Measurements from ENCODE around the gene ADGRA3.

GRCh38 chr4:22539251-22539650 lies 23.4 kb upstream of the ADGRA3 start:
- TF ChIP-seq CTCF (IDR thresholded peaks at IDR 0.05) (no peak), POLR2A (IDR thresholded peaks at IDR 0.05) (no peak)
